NB4 (cell line): ENCODE data around the gene HLF.

Experiments used
- DNase-seq: peaks from one replicate; pipeline ENCODE4 v3.0.0; 2010; ENCODE audit warnings: low read depth
- H3K4me3 ChIP-seq: one replicate; pipeline ENCODE4 v1.5.1; 2011; ENCODE audit warnings: mild to moderate bottlenecking, low read depth, low read length, moderate library complexity
- MYC ChIP-seq: IDR thresholded peaks from 2 replicates; pipeline ENCODE4 v1.6.1; 2011; ENCODE audit warnings: low read depth, low read length
- POLR2A ChIP-seq: IDR thresholded peaks from 2 replicates; pipeline ENCODE4 v1.6.1; 2011; ENCODE audit warnings: mild to moderate bottlenecking; ENCODE audit not compliant: insufficient read length; ENCODE audit errors: extremely low read depth
- TF ChIP-seq, protein P1 (sequence below): IDR thresholded peaks from 2 replicates; pipeline ENCODE4 v1.6.1; 2011; ENCODE audit warnings: low read depth, low read length
- TF ChIP-seq, protein P2 (sequence below): IDR thresholded peaks from one replicate; pipeline ENCODE4 v1.5.1; 2012; ENCODE audit warnings: low read depth, low read length

HLF gene

DNA sequence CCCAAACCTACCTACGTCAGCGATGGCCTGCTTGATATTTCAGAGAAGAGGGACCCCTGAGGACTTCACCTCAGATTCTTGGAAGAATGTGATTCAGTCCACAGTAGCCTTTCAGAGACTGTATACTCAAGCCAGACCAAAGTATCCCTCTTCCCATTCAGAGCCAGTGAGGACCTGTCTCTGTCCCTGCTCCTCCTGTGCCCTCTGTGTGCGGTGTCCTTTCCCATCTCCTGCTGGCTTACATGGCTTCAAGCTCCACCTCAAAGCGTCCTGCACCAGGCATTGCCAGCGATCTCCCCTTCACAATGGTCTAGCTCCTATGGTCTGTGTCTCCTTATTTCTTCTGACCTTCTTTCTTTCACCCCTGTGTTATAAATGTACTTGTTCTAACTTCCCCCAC is 39.5 kb upstream of the HLF start:
- TF ChIP-seq MYC = no peak
- TF ChIP-seq, protein P1, sequence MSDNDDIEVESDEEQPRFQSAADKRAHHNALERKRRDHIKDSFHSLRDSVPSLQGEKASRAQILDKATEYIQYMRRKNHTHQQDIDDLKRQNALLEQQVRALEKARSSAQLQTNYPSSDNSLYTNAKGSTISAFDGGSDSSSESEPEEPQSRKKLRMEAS = no peak
- no peak overlapping the region for H3K4me3 ChIP-seq
- DNase-seq = no peak

- no peak overlapping the region for H3K4me3 ChIP-seq
- TF ChIP-seq POLR2A = no peak
- TF ChIP-seq, protein P1 = no peak
- no peak for TF ChIP-seq MYC
- TF ChIP-seq, protein P2, sequence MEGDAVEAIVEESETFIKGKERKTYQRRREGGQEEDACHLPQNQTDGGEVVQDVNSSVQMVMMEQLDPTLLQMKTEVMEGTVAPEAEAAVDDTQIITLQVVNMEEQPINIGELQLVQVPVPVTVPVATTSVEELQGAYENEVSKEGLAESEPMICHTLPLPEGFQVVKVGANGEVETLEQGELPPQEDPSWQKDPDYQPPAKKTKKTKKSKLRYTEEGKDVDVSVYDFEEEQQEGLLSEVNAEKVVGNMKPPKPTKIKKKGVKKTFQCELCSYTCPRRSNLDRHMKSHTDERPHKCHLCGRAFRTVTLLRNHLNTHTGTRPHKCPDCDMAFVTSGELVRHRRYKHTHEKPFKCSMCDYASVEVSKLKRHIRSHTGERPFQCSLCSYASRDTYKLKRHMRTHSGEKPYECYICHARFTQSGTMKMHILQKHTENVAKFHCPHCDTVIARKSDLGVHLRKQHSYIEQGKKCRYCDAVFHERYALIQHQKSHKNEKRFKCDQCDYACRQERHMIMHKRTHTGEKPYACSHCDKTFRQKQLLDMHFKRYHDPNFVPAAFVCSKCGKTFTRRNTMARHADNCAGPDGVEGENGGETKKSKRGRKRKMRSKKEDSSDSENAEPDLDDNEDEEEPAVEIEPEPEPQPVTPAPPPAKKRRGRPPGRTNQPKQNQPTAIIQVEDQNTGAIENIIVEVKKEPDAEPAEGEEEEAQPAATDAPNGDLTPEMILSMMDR = no peak
- DNase-seq = no peak
Observed at GRCh38 chr17:55228683-55229192, 36.0 kb upstream of the HLF start.

DNA sequence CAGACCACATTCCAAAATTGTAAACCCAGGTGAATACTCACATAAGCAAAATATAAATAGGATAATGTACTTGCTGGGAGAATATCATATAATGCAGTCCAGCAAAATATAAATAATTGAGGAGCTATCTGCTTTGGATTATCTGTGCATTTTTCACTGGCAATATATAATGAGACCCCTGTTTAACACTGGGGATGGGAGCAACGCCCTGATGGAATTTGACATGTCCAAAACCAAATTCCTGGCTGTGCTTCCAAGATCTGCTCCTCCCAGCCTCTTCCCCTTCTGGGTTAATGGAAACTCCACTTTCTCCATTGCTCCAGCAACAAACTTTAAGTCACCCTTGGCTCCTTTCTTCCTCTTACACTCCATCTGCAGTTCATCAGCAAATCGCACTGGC is 35.5 kb upstream of the HLF start:
- no peak overlapping the region for H3K4me3 ChIP-seq
- TF ChIP-seq, protein P1 = no peak
- TF ChIP-seq, protein P2 = no peak
- TF ChIP-seq POLR2A (no peak), MYC (no peak)
- no peak for DNase-seq

GRCh38 chr17:55230716-55231115 is 34.0 kb upstream of the HLF start:
- TF ChIP-seq, protein P2 = no peak
- TF ChIP-seq, protein P1 = no peak
- no peak for TF ChIP-seq MYC
- TF ChIP-seq POLR2A = no peak
- DNase-seq = no peak
- no peak overlapping the region for H3K4me3 ChIP-seq

DNA sequence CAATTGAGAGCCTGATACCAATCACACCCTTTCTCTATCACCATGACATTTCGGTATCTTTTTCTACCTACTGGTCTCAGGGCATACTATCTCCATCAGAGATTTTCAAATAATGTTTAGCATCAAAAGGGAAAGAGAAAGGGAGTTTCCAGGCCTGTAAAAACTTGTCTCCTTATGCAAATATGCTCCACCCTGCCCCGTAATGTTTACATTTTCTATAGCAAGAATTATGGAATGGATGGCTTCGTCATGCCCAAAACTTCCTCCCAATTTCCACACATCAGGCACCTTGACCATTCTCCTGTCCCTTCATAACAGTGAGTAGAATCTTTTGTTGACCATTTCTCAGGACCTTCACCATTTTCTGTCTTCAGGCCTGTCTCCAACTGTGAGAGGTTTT is 30.9 kb upstream of the HLF start:
- TF ChIP-seq POLR2A = no peak
- TF ChIP-seq, protein P2 = no peak
- TF ChIP-seq MYC = no peak
- TF ChIP-seq, protein P1 = no peak
- no peak overlapping the region for H3K4me3 ChIP-seq
- DNase-seq = no peak

DNA sequence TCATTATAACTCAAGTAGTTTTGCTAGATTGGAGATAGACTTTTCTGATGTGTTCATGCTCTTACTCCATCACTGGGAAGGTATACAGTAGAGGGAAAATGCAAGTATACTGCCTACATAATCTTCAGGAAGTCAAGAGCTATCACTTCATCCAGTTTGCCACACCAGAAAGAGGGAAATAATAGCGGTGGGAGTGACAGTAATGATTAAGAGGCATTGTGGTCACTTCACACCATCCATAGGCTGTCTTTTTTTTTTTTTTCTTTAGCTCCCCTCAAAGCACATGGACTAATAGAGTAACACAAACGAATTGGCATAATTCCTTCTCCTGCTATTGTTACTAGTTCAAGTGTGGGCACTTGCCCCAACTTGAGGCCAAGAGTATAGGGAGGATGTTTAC is 28.4 kb upstream of the HLF start:
- DNase-seq = no peak
- H3K4me3 ChIP-seq = no peak overlapping the region
- TF ChIP-seq, protein P1 = no peak
- TF ChIP-seq, protein P2 = no peak
- no peak for TF ChIP-seq MYC
- no peak for TF ChIP-seq POLR2A
